HepG2 (cell line): Measurements from ENCODE around the gene TAF12. TPM values are rescaled to one million over a fixed set of nuclear protein-coding genes. Genes with fewer than 3 reads are reported as not detected.

ENCODE experiments used
- ATAC-seq: fragments of 200-7000 bp; cut with Tn5 transposase; 3 replicates; pipeline ENCODE4 v1.9.1; 2020; ENCODE audit warnings: mild to moderate bottlenecking, moderate library complexity
- BruUV-seq: library from RNA; stranded (reverse); fragments of 400-500 nt; replicated peaks from 2 replicates; lab custom pipeline; 2021; lab: Mats Ljungman, UMichigan
- CTCF ChIA-PET: fragments of 300-600 bp; formaldehyde crosslinking; extraction: SDS; loops from one replicate; lab custom pipeline; 2021; ENCODE audit warnings: low total read pairs, inconsistent platforms, low intra/inter-chr PET ratio; lab: Yijun Ruan, JAX
- POLR2A ChIA-PET: fragments of 350-600 bp; sonication (Branson Sonifier 250); formaldehyde crosslinking; loops from one replicate; lab custom pipeline; 2020; ENCODE audit warnings: antibody characterized with exemption, inconsistent platforms; lab: Yijun Ruan, JAX
- DNase-seq: peaks from one replicate; pipeline ENCODE4 v3.0.0-alpha.2; 2015; ENCODE audit warnings: low spot score
- FAIRE-seq: peaks from 3 replicates; lab custom pipeline; 2011; peaks lifted over from hg19 to GRCh38; lab: Jason Lieb, UNC
- H2AFZ ChIP-seq: one replicate; pipeline ENCODE4 v1.6.1; 2011; ENCODE audit warnings: low read length, inconsistent platforms
- H3K27ac ChIP-seq: fragments of 300-600 bp; 3 replicates; pipeline ENCODE4 v1.8.0; 2011; ENCODE audit warnings: mixed run types, mild to moderate bottlenecking, mixed read lengths, low read length, inconsistent platforms; ENCODE audit not compliant: insufficient read depth; ENCODE audit errors: extremely low read length
- H3K27me3 ChIP-seq, 2 experiments: fragments of 200-600 bp in 1 of 2; 2 replicates in 1 of 2; 3 replicates in 1 of 2; pipeline versions ENCODE4 v1.6.0 to v1.8.0; 2011; ENCODE audit warnings: low read length in 2 of 2, mild to moderate bottlenecking in 2 of 2, moderate library complexity in 2 of 2, inconsistent platforms in 1 of 2; ENCODE audit not compliant: insufficient read depth in 2 of 2, control insufficient read depth in 1 of 2
- H3K36me3 ChIP-seq, 2 experiments: fragments of 200-600 bp in 1 of 2; replicated peaks in 1 of 2; 2 replicates in 1 of 2; 3 replicates in 1 of 2; pipeline versions ENCODE4 v1.5.1 to v1.8.0; 2011; ENCODE audit warnings: low read length in 2 of 2, inconsistent platforms in 1 of 2; ENCODE audit not compliant: insufficient read depth in 2 of 2, control insufficient read depth in 1 of 2
- H3K4me1 ChIP-seq: 2 replicates; pipeline ENCODE4 v1.5.1; 2012; ENCODE audit warnings: low read length, inconsistent platforms; ENCODE audit not compliant: insufficient read depth
- H3K4me2 ChIP-seq: 2 replicates; pipeline ENCODE4 v1.6.0; 2011; ENCODE audit warnings: low read depth, low read length, inconsistent platforms
- H3K4me3 ChIP-seq, 3 experiments: fragments of 200-600 bp in 1 of 3; sonication (generic), shearing (Covaris generic) in 1 of 3; replicated peaks in 1 of 3; 2 replicates each; pipeline ENCODE4 v1.5.1; 2011 to 2016; ENCODE audit warnings: low read length in 3 of 3, inconsistent platforms in 2 of 3, low read depth in 2 of 3, mild to moderate bottlenecking in 2 of 3, control low read depth in 1 of 3, mixed read lengths in 1 of 3; ENCODE audit not compliant: insufficient read depth in 1 of 3
- H3K79me2 ChIP-seq: one replicate; pipeline ENCODE4 v1.6.1; 2011; ENCODE audit warnings: low read length, inconsistent platforms; ENCODE audit not compliant: insufficient read depth
- H3K9ac ChIP-seq: 2 replicates; pipeline ENCODE4 v1.6.0; 2011; ENCODE audit warnings: mild to moderate bottlenecking, low read depth, low read length, inconsistent platforms; ENCODE audit not compliant: insufficient read depth
- H3K9me3 ChIP-seq: 2 replicates; pipeline ENCODE4 v1.5.1; 2012; ENCODE audit warnings: mild to moderate bottlenecking, low read length
- H4K20me1 ChIP-seq: 2 replicates; pipeline ENCODE4 v1.6.0; 2011; ENCODE audit warnings: inconsistent platforms, mild to moderate bottlenecking, low read length, moderate library complexity; ENCODE audit not compliant: insufficient read depth
- FOXO1 ChIP-seq: sonication (generic); formaldehyde crosslinking; IDR thresholded peaks from 2 replicates; pipeline ENCODE4 v1.4.0; 2020; ENCODE audit warnings: missing genetic modification reagents
- KAT7 ChIP-seq: IDR thresholded peaks from 2 replicates; pipeline ENCODE4 v1.6.1; 2018; ENCODE audit warnings: borderline replicate concordance, missing compliant biosample characterization
- NFIB ChIP-seq: sonication (generic); formaldehyde crosslinking; IDR thresholded peaks from 2 replicates; pipeline ENCODE4 v1.9.0; 2021; ENCODE audit warnings: missing genetic modification reagents, mild to moderate bottlenecking, borderline replicate concordance
- NFKB2 ChIP-seq: sonication (generic); formaldehyde crosslinking; IDR thresholded peaks from 2 replicates; pipeline ENCODE4 v1.4.0; 2020; ENCODE audit warnings: missing genetic modification reagents, borderline replicate concordance
- NRL ChIP-seq: sonication (generic); formaldehyde crosslinking; IDR thresholded peaks from 2 replicates; pipeline ENCODE4 v1.5.0; 2020; ENCODE audit warnings: missing genetic modification reagents, mild to moderate bottlenecking, moderate library complexity, borderline replicate concordance
- PRMT3 ChIP-seq: sonication (generic); formaldehyde crosslinking; IDR thresholded peaks from 2 replicates; pipeline ENCODE4 v1.8.1; 2022; ENCODE audit warnings: low read depth, mild to moderate bottlenecking, moderate library complexity, missing genetic modification reagents, borderline replicate concordance
- SCMH1 ChIP-seq: sonication (generic); formaldehyde crosslinking; IDR thresholded peaks from 2 replicates; pipeline ENCODE4 v1.9.0; 2021; ENCODE audit warnings: missing genetic modification reagents, mild to moderate bottlenecking, borderline replicate concordance
- ZEB1 ChIP-seq: IDR thresholded peaks from 2 replicates; pipeline ENCODE4 v1.6.1; 2012; ENCODE audit warnings: mild to moderate bottlenecking, low read depth, inconsistent platforms; ENCODE audit not compliant: insufficient replicate concordance
- ZFP90 ChIP-seq: sonication (generic); formaldehyde crosslinking; IDR thresholded peaks from 2 replicates; pipeline ENCODE4 v1.8.0; 2022; ENCODE audit warnings: missing genetic modification reagents, mild to moderate bottlenecking, inconsistent platforms, borderline replicate concordance
- ZNF274 ChIP-seq: sonication (generic); formaldehyde crosslinking; IDR thresholded peaks from 2 replicates; pipeline ENCODE4 v1.5.1; 2020; ENCODE audit warnings: mild to moderate bottlenecking, missing genetic modification reagents
- ZNF746 ChIP-seq: sonication (generic); formaldehyde crosslinking; IDR thresholded peaks from 2 replicates; pipeline ENCODE4 v1.8.0; 2022; ENCODE audit warnings: mild to moderate bottlenecking, missing genetic modification reagents
- ZNF878 ChIP-seq: sonication (generic); formaldehyde crosslinking; IDR thresholded peaks from 2 replicates; pipeline ENCODE4 v1.8.1; 2023; ENCODE audit warnings: mild to moderate bottlenecking, missing genetic modification reagents, moderate library complexity
- ZSCAN31 ChIP-seq: sonication (generic); formaldehyde crosslinking; IDR thresholded peaks from 2 replicates; pipeline ENCODE4 v1.5.0; 2020; ENCODE audit warnings: low read depth, mild to moderate bottlenecking, missing genetic modification reagents
- in situ Hi-C: cut with HindIII; loops from 2 replicates; pipeline ENCODE4 v1.10.0; 2017; ENCODE audit warnings: low pct_unique_long_range_greater_than_20kb; ENCODE audit not compliant: extremely low pct_ligation_motif_present
- intact Hi-C: fragments of 100-400 bp; cut with micrococcal nuclease; formaldehyde crosslinking; loops from one replicate; pipeline ENCODE4 v1.10.0; 2022; ENCODE audit not compliant: unreplicated experiment
- polyA plus RNA-seq, 8 experiments: library from polyadenylated mRNA; depleted of rRNA in 3 of 8; stranded (reverse) in 7 of 8; unstranded in 1 of 8; fragments of >200 nt; fragmentation: Illumina TruSeq in 4 of 8; extraction: Trizol in 4 of 8; gene quantifications; 2 replicates each; pipeline versions ENCODE4 v1.2.1 to v1.2.3, GENCODE V29; 2011 to 2016; ENCODE audit warnings: low read depth in 4 of 8, missing spikeins in 1 of 8, mixed read lengths in 1 of 8; ENCODE audit not compliant: insufficient read depth in 1 of 8
- total RNA-seq, 5 experiments: library from RNA; depleted of rRNA; stranded (reverse); fragments of >200 nt; fragmentation: Illumina TruSeq; extraction: Trizol; gene quantifications; 2 replicates each; pipeline ENCODE4 v1.2.3, GENCODE V29; 2016; ENCODE audit warnings: low read depth in 1 of 5
- TF ChIP-seq, protein P1 (sequence below): sonication (generic); formaldehyde crosslinking; IDR thresholded peaks from 2 replicates; pipeline ENCODE4 v1.5.0; 2020; ENCODE audit warnings: missing genetic modification reagents
- TF ChIP-seq, protein P2 (sequence below): IDR thresholded peaks from 2 replicates; pipeline ENCODE4 v1.4.0; 2020; ENCODE audit warnings: mild to moderate bottlenecking, missing genetic modification reagents
- TF ChIP-seq, protein P3 (sequence below): sonication (generic); formaldehyde crosslinking; IDR thresholded peaks from 2 replicates; pipeline ENCODE4 v1.5.1; 2020; ENCODE audit warnings: missing genetic modification reagents, mild to moderate bottlenecking, borderline replicate concordance
- TF ChIP-seq, protein P4 (sequence below): sonication (generic); formaldehyde crosslinking; IDR thresholded peaks from 2 replicates; pipeline ENCODE4 v1.5.0; 2020; ENCODE audit warnings: mild to moderate bottlenecking, missing genetic modification reagents

The TAF12 gene
- total and polyA plus RNA-seq, 2 of the 13 experiments (the other 11 are each of a cell fraction or from before 2014, with no cell fraction given), result 16.3 to 17.1 TPM

DNA sequence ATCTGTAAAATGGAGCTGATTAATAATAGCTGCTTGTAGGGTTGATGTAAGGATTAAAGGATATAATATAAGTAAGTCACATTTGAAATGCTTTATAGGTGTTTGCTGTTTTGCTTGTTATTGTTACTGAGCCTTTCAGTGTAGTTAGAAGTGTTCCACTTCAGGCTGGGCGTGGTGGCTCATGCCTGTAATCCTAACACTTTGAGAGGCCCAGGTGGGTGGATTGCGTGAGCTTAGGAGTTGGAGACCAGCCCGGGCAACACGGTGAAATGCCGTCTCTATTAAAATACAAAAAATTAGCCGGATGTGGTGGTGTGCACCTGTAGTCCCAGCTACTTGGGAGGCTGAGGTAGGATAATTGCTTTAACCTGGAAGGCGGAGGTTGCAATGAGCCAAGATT is 77.8 kb downstream of the TAF12 start (continued):
- TF ChIP-seq, protein P1, sequence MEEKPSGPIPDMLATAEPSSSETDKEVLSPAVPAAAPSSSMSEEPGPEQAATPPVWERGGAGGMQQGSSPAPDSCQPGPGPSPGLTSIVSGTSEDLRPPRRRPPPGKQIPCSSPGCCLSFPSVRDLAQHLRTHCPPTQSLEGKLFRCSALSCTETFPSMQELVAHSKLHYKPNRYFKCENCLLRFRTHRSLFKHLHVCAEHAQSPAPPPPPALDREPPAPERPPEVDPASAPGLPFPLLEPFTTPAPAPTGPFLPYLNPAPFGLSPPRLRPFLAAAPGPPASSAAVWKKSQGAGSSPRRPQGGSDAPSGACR, result no peak
- TF ChIP-seq ZFP90 (CRISPR knock-in tag) (no peak), SCMH1 (CRISPR knock-in tag) (no peak), ZSCAN31 (no peak), NFIB (CRISPR knock-in tag) (no peak), NRL (no peak), KAT7 (CRISPR knock-in tag) (no peak)
- TF ChIP-seq, protein P2, sequence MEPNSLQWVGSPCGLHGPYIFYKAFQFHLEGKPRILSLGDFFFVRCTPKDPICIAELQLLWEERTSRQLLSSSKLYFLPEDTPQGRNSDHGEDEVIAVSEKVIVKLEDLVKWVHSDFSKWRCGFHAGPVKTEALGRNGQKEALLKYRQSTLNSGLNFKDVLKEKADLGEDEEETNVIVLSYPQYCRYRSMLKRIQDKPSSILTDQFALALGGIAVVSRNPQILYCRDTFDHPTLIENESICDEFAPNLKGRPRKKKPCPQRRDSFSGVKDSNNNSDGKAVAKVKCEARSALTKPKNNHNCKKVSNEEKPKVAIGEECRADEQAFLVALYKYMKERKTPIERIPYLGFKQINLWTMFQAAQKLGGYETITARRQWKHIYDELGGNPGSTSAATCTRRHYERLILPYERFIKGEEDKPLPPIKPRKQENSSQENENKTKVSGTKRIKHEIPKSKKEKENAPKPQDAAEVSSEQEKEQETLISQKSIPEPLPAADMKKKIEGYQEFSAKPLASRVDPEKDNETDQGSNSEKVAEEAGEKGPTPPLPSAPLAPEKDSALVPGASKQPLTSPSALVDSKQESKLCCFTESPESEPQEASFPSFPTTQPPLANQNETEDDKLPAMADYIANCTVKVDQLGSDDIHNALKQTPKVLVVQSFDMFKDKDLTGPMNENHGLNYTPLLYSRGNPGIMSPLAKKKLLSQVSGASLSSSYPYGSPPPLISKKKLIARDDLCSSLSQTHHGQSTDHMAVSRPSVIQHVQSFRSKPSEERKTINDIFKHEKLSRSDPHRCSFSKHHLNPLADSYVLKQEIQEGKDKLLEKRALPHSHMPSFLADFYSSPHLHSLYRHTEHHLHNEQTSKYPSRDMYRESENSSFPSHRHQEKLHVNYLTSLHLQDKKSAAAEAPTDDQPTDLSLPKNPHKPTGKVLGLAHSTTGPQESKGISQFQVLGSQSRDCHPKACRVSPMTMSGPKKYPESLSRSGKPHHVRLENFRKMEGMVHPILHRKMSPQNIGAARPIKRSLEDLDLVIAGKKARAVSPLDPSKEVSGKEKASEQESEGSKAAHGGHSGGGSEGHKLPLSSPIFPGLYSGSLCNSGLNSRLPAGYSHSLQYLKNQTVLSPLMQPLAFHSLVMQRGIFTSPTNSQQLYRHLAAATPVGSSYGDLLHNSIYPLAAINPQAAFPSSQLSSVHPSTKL (CRISPR knock-in tag), result no peak

DNA sequence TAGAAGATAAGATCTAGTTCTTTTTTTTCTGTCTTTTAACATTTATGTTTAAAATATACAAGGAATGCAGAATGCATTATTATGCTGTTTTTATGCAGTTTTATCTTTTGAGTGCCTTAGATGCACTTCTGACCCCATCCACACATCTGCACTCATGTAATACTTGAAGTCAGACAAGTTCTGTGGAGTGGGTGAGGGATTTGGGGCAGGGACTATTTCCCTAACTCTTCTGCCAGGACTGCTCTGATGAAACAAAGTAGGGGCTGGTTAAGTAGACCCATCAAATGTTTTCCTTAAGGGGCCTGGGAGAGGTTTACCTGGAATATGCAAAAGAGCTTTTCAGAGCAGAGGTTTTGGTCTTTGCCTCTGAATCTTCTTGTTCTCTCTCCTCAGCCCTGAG is 78.6 kb downstream of the TAF12 start:
- Histone ChIP-seq H3K27ac (no peak overlapping the region), H3K9ac (no peak overlapping the region), H3K4me3 (no peak overlapping the region), H3K9me3 (no peaks in the 10 kb centered on the region), H3K27me3 (no peaks in the 10 kb centered on the region), H2AFZ (no peak overlapping the region), H3K79me2 (no peaks in the 10 kb centered on the region), H3K4me1 (no peaks in the 10 kb centered on the region), H3K4me2 (no peak overlapping the region), H3K36me3 (peaks cover 19 to 67% of the 10 kb centered on the region in 2 experiments; a peak in 4 of 5 replicates), H4K20me1 (no peaks in the 10 kb centered on the region)
- in situ Hi-C loops (no loop called here), intact Hi-C loops (no loop called here)
- ChIA-PET POLR2A (interaction anchor here (3.0 kb wide), 1 partner anchor 16 kb away, joined by 25 read pairs; no protein-coding TSS in a partner anchor), CTCF (no interaction called here)
- ATAC-seq, result no peak
- BruUV-seq, result no TSS peak
- no peak for FAIRE-seq
- no peak for DNase-seq
- no peak for TF ChIP-seq ZNF746 (CRISPR knock-in tag)
- no peak for TF ChIP-seq ZNF274
- TF ChIP-seq, protein P3, sequence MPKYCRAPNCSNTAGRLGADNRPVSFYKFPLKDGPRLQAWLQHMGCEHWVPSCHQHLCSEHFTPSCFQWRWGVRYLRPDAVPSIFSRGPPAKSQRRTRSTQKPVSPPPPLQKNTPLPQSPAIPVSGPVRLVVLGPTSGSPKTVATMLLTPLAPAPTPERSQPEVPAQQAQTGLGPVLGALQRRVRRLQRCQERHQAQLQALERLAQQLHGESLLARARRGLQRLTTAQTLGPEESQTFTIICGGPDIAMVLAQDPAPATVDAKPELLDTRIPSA (CRISPR knock-in tag), result no peak
- no peak for TF ChIP-seq NFKB2 (CRISPR knock-in tag)
- TF ChIP-seq ZEB1, result no peak
- TF ChIP-seq ZNF878, result no peak
- TF ChIP-seq, protein P4, sequence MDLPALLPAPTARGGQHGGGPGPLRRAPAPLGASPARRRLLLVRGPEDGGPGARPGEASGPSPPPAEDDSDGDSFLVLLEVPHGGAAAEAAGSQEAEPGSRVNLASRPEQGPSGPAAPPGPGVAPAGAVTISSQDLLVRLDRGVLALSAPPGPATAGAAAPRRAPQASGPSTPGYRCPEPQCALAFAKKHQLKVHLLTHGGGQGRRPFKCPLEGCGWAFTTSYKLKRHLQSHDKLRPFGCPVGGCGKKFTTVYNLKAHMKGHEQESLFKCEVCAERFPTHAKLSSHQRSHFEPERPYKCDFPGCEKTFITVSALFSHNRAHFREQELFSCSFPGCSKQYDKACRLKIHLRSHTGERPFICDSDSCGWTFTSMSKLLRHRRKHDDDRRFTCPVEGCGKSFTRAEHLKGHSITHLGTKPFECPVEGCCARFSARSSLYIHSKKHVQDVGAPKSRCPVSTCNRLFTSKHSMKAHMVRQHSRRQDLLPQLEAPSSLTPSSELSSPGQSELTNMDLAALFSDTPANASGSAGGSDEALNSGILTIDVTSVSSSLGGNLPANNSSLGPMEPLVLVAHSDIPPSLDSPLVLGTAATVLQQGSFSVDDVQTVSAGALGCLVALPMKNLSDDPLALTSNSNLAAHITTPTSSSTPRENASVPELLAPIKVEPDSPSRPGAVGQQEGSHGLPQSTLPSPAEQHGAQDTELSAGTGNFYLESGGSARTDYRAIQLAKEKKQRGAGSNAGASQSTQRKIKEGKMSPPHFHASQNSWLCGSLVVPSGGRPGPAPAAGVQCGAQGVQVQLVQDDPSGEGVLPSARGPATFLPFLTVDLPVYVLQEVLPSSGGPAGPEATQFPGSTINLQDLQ (CRISPR knock-in tag), result no peak
- TF ChIP-seq PRMT3 (CRISPR knock-in tag), result no peak
- TF ChIP-seq FOXO1 (CRISPR knock-in tag), result no peak
